Thyroid gland (tissue), 4 donors: ENCODE results near the gene ZNF606. TPM values are rescaled to one million over a fixed set of nuclear protein-coding genes. Genes with fewer than 3 reads are reported as not detected.

Experiments
- DNase-seq, 2 donors: peaks; one replicate each; pipeline ENCODE4 v3.0.0-alpha.2; 2019
- H3K27ac ChIP-seq, 3 donors: fragments of 200-600 bp; sonication (generic); 1 replicate in 2 of 3; 2 replicates in 1 of 3; pipeline ENCODE4 v1.5.1; 2016 to 2019; ENCODE audit warnings: mild to moderate bottlenecking in 1 of 3, moderate library complexity in 1 of 3
- H3K27me3 ChIP-seq: fragments of 200-600 bp; sonication (generic); one replicate; pipeline ENCODE4 v1.5.1; 2019
- H3K36me3 ChIP-seq, 2 donors: fragments of 200-600 bp; sonication (generic); one replicate each; pipeline ENCODE4 v1.5.1; 2016 to 2019
- H3K4me1 ChIP-seq, 2 donors: fragments of 200-600 bp; sonication (generic); one replicate each; pipeline ENCODE4 v1.5.1; 2017 to 2019
- H3K4me3 ChIP-seq, 3 donors: fragments of 200-600 bp; sonication (generic); replicated peaks in 1 of 3; 1 replicate in 2 of 3; 2 replicates in 1 of 3; pipeline ENCODE4 v1.5.1; 2016; ENCODE audit warnings: mild to moderate bottlenecking in 1 of 3
- H3K9me3 ChIP-seq: fragments of 200-600 bp; sonication (generic); one replicate; pipeline ENCODE4 v1.5.1; 2017
- CTCF ChIP-seq, 6 experiments: fragments of 200-600 bp in 3 of 6; fragments of 450-650 bp in 3 of 6; sonication (generic) in 3 of 6; IDR thresholded peaks; one replicate each; pipeline ENCODE4 v1.5.1; 2016 to 2019; ENCODE audit warnings: antibody characterized with exemption in 6 of 6, mild to moderate bottlenecking in 2 of 6, inconsistent platforms in 1 of 6, moderate library complexity in 1 of 6
- POLR2A ChIP-seq, 2 donors: fragments of 450-650 bp; IDR thresholded peaks; one replicate each; pipeline ENCODE4 v1.6.1; 2017; ENCODE audit warnings: antibody characterized with exemption in 2 of 2, mild to moderate bottlenecking in 2 of 2, moderate library complexity in 1 of 2
- WGBS, 2 donors: methylation state at CpG; one replicate each; pipeline ENCODE4 v1.1.5; 2017; 5-methylcytosine and 5-hydroxymethylcytosine counted together
- intact Hi-C: fragments of 100-400 bp; cut with DNase I; formaldehyde crosslinking; loops from one replicate; pipeline ENCODE4 v1.15.1; 2023
- total RNA-seq, 4 donors: library from RNA; depleted of rRNA; stranded (reverse); fragments of >200 nt; gene quantifications; one replicate each; pipeline ENCODE4 v1.2.3, GENCODE V29; 2016

Gene ZNF606
- total RNA-seq, 4 donors from 2014 or later: 30.2 to 60.4 (median 38.6) TPM

DNA sequence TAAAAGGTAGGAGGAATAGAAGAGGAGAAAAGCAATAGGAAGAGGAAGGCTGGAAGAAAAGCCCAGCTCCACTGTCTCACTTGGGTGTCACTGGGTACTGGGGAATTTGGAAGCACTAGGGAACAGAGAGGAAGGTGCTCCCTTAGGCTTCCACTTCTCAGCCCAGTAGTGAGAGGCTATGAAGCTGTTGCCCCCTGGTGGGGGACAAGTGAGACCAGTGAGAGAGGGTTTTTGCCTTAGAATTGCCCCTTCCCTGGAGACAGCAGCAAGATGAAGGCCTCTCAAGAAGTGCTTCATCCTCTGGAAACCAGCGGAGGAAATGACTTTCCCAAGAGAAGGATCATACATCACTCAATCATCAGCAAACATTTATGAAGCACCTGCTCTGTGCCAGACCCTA lies 4.7 kb upstream of the ZNF606 start:
- TF ChIP-seq POLR2A (IDR thresholded peaks at IDR 0.05): no peak
- TF ChIP-seq CTCF (IDR thresholded peaks at IDR 0.05): no peak
- DNase-seq: no peak
- WGBS, 2 donors: 86 to 95% methylated on average over 1 of the region's 1 CpG
- intact Hi-C loops: no loop called here
- H3K27ac ChIP-seq: no peak overlapping the region
- H3K4me1 ChIP-seq: peaks cover 11 to 25% of the 10 kb centered on the region in 2 donors
- H3K36me3 ChIP-seq: peaks cover 0 to 23% of the 10 kb centered on the region in 2 donors
- no peaks in the 10 kb centered on the region for H3K9me3 ChIP-seq
- H3K27me3 ChIP-seq: no peaks in the 10 kb centered on the region
- H3K4me3 ChIP-seq: no peak overlapping the region

DNA sequence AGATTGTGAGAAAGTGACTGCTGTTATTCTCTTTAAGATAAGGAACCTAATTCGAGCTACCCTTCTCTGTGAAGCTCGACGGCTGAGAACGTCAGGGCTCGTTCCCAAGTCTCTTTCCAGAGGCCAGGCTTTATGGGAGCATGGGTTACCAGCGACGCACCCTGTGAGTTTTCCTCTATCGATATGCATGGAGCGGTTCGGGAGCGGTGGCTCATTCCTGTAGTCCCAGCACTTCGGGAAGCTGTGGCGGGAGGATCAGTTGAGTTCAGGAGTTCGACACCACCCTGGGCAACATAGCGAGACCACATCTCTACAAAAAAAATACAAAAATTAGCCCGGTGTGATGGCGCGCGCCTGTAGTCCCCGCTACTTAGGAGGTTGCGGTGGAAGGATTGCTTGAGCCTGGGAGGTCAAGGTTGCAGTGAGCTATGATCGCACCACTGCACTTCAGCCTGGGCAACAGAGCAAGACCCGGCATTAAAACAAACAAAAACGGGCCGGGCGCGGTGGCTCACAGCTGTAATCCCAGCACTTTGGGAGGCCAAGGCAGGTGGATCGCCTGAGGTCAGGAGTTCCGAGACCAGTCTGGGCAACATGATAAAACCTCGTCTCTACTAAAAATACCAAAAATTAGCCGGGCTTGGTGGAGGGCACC lies 681 bp upstream of the ZNF606 start:
- Histone ChIP-seq H3K9me3 (no peaks in the 10 kb centered on the region), H3K4me1 (peaks cover 20 to 26% of the 10 kb centered on the region in 2 donors), H3K4me3 (peak overlapping the region; percentile 57 to 75 (median 68)), H3K36me3 (peaks cover 9 to 44% of the 10 kb centered on the region in 2 donors), H3K27me3 (no peaks in the 10 kb centered on the region), H3K27ac (peak overlapping the region; percentile 83 to 86 (median 84))
- TF ChIP-seq CTCF (IDR thresholded peaks at IDR 0.05) (no peak), POLR2A (IDR thresholded peaks at IDR 0.05) (no peak)
- intact Hi-C loops: no loop called here
- WGBS, 2 donors: 12 to 29% methylated on average over 17 to 24 of the region's 31 CpGs
- DNase-seq: peak; percentile 44 to 70

- H3K4me3 ChIP-seq: peak overlapping the region; percentile 57 to 75 (median 68)
- H3K4me1 ChIP-seq: peaks cover 20 to 26% of the 10 kb centered on the region in 2 donors
- no peaks in the 10 kb centered on the region for H3K27me3 ChIP-seq
- peak overlapping the region; percentile 83 to 86 (median 84) for H3K27ac ChIP-seq
- TF ChIP-seq POLR2A (IDR thresholded peaks at IDR 0.05) (no peak), CTCF (IDR thresholded peaks at IDR 0.05) (no peak)
- 2 to 13% methylated on average over 16 to 18 of the region's 23 CpGs for WGBS, 2 donors
- H3K9me3 ChIP-seq: no peaks in the 10 kb centered on the region
- peaks cover 19 to 43% of the 10 kb centered on the region in 2 donors for H3K36me3 ChIP-seq
- peak in 1 of 2 donors; percentile 15 for DNase-seq
- intact Hi-C loops: no loop called here
These were observed 688 bp downstream of the ZNF606 start for GRCh38 chr19:58001895-58002369.

GRCh38 chr19:58000677-58001076 lies 1.9 kb downstream of the ZNF606 start:
- Histone ChIP-seq H3K4me1 (peaks cover 20 to 26% of the 10 kb centered on the region in 2 donors), H3K36me3 (peaks cover 19 to 32% of the 10 kb centered on the region in 2 donors), H3K27me3 (no peaks in the 10 kb centered on the region), H3K27ac (no peak overlapping the region), H3K4me3 (no peak overlapping the region), H3K9me3 (no peaks in the 10 kb centered on the region)
- TF ChIP-seq CTCF (IDR thresholded peaks at IDR 0.05) (no peak), POLR2A (IDR thresholded peaks at IDR 0.05) (no peak)
- WGBS, 2 donors: 98% methylated on average over 4 of the region's 4 CpGs
- intact Hi-C loops: no loop called here
- no peak for DNase-seq

- TF ChIP-seq POLR2A (IDR thresholded peaks at IDR 0.05) (no peak), CTCF (IDR thresholded peaks at IDR 0.05) (no peak)
- no peak for DNase-seq
- H3K9me3 ChIP-seq: no peaks in the 10 kb centered on the region
- H3K27me3 ChIP-seq: no peaks in the 10 kb centered on the region
- no peaks in the 10 kb centered on the region for H3K4me1 ChIP-seq
- peaks cover 23 to 27% of the 10 kb centered on the region in 2 donors for H3K36me3 ChIP-seq
- H3K4me3 ChIP-seq: no peak overlapping the region
- intact Hi-C loops: no loop called here
- H3K27ac ChIP-seq: no peak overlapping the region
- 0 to 100% methylated on average over 1 of the region's 1 CpG for WGBS, 2 donors
These were observed 9.8 kb downstream of the ZNF606 start for GRCh38 chr19:57992841-57993240.
